H54 (cell line): ENCODE data around the gene FAM98B.
A peak's percentile ranks its signal among the peaks of the same experiment; 100 is the strongest.

Experiments
- DNase-seq: peaks from one replicate; pipeline ENCODE4 v3.0.0; 2011; ENCODE audit warnings: low spot score, mixed read lengths; ENCODE audit not compliant: insufficient read length
- FAIRE-seq: peaks from 3 replicates; lab custom pipeline; 2011; peaks lifted over from hg19 to GRCh38; lab: Jason Lieb, UNC
- POLR2A ChIP-seq: IDR thresholded peaks from 2 replicates; pipeline ENCODE4 v1.6.1; 2011; ENCODE audit warnings: low read depth, mild to moderate bottlenecking, low read length

FAM98B gene

DNA sequence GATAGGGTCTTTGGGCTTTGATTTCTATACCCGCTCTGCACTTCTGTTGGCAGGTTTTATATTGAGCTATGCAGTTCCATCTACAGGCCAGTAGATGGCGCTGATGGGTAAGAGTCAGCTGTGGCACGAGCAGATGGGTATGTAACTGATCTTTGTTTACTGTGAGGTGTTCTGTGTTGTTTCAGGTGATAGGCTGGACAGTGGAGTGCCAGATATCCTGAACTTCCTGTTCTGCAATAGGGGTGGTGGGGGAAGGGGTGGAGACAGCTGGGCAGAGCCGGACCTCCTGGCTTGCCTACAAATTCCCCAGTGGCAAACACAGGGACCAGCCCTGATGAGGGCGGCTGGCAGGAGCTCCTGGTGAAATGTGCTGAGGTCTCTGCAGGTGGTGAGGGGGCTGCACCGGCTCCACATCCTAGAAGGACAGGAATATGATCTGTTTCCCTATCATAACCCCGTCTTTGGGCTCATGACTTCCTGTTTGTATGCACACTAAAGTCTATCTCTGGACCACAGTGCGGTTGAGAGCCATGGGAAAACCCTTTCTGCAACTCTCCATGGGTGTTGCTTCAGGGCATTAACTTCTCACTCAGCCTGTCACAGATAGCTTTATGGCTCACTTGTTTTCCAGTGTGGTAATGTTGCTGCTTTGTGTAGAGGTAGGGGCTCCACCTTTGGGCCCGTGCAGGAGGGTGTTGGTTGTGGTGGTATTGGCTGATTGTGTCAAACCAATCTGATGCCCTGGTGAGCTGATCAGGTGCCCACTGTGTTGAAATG, 13.4 kb upstream of the FAM98B start:
- no peak for TF ChIP-seq POLR2A
- peak; percentile 94 for FAIRE-seq
- DNase-seq: no peak

DNA sequence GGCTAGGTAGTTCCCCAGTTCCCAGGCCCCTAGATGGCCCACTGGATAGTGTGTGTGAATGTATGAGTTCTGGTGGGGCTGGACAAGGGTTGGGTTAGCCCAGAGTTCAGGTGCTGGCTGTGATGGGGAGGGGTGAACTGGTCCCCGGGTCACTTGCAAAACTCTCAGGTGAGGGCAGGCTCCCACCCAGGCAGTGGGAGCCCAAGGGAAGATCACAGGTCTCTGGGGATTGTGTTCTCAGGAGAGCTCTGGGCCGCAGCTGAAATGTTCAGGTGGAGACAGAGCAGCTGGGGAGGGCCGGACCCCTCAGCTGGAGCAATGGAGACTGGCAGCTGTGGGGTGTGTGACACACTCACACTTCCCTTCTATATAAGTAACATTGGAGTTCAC, 12.8 kb upstream of the FAM98B start:
- TF ChIP-seq POLR2A: no peak
- DNase-seq: no peak
- FAIRE-seq: no peak

DNA sequence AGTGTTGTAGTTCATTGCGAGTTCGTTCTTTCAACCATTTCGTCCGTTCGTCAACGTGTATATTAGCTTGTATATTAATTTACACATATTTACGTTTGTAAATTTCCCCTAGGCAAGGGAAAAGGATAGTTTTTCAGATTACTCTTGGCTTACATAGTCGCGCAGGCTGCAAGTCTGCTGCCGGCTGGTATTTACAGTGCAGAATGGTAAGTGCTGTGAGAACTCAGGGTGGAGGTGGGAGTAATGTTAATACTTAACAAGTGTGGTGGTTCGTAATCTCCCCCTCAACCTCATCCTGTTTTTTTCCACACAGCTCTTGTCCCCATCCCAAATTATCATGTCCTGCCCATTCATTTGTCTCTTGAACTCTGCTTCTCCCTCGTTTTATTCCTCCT, 766 bp downstream of the FAM98B start:
- no peak for DNase-seq
- no peak for FAIRE-seq
- TF ChIP-seq POLR2A: no peak

DNA sequence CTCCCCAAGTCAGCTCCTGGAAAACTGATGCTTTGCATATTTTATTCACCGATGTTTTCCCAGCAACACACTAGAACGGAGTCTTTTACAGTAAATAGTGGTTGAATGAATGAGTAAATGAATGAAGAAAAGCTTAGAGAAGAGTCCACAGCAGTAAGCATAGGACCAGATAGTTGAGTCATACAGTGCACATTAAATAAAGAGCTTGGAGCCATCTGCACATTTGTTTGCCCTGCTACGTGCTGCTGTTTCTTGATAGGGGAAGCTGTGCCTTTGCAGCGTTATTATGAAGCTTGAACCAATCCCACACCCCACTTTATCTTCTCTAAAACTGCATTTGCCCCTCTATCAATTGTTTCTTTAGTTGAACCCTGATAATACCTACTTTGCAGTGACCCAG, 1.2 kb downstream of the FAM98B start:
- DNase-seq (no peak), FAIRE-seq (no peak)
- TF ChIP-seq POLR2A: no peak

DNA sequence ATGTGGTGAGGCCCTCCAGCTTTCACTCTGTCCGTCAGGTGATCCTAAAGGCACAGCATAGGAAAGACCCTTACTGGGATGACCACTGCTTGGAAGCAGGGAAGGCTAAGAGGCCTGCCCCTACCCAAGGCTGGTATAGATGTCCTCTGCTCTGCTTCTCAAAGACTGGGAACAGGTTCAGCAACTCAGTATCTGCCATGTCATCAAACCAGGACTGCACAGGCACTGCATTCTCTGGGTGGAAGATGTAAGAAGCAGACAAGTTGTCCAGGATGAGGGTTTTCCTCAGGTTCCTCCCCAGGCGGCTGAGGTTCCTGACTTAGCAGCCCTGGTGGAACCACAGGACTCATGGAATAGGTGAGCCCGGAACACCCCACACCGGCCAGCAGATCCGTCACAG, 4.7 kb downstream of the FAM98B start:
- no peak for DNase-seq
- peak; percentile 89 for FAIRE-seq
- no peak for TF ChIP-seq POLR2A

DNA sequence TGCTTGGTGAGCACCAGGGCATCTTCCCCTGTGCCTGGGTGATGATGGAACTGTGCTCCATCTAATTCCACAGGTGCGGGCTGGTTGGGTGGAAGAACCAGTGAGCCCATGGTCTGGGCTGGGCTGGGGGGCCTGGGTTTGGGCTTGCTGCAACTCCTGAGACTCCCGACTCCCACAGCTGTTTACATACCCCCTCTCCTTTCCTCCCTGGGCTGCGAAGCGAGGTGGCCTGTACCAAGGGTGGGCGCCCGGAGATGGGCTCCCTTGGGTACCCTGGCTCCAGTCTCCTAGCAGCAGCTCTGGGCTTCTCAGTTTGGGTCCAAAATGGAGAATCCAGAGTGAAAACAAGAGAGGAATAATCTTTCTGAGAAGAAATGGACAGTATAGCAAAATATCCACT, 5.6 kb downstream of the FAM98B start:
- FAIRE-seq: no peak
- DNase-seq: no peak
- TF ChIP-seq POLR2A: no peak

DNA sequence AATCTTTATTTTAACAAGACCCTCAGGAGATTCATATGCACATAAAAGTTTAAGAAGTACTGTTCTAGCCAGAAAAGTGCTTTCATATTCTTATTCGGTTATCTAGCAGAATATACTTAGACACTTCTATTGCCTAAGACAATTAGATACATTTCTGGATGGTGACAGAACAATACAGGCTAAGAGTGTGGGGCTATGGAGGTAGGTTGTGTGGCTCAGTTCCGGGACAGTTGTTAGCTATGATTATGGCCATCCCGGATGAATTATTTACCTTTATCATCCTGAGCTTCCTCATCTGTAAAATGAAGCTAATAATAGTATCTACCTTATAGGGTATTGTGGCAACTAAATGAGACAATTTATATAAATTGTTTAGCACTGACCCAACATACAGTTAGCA, 6.6 kb downstream of the FAM98B start:
- DNase-seq (no peak), FAIRE-seq (no peak)
- TF ChIP-seq POLR2A: no peak

DNA sequence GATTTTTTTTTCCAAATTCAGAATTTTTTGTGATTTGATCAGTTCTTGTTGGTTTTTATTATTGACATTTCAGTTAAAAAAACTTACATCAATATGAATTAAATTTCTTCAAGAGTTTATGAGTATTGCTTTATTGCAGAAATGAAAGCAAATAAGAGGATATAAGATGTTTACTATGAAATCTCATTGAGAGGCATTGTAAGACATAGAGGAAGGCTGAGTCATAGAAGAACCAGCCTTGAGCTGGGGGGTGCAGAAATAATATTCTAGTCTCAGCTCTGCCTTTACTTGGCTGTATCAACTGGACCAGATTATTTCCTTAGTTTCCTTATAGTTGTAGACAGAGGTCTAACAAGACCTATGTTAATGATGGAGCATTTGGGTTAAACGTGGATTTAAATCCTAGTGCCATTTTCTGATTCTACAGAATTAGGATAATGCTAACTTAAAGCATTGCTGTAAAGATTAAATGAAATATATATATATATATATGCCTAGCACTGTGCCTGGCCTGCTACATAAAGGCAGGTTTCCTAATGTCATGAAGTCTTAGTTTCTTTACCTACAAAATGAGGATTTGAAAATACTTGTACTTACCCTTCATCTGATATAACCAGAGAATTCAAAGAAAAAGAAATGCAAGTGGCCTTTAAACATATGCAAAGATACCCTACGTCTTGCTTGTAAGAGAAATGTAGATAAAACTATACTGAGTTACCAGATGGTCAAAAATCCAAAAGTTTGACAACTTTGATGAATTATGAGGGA, 7.3 kb downstream of the FAM98B start:
- no peak for TF ChIP-seq POLR2A
- no peak for DNase-seq
- no peak for FAIRE-seq

DNA sequence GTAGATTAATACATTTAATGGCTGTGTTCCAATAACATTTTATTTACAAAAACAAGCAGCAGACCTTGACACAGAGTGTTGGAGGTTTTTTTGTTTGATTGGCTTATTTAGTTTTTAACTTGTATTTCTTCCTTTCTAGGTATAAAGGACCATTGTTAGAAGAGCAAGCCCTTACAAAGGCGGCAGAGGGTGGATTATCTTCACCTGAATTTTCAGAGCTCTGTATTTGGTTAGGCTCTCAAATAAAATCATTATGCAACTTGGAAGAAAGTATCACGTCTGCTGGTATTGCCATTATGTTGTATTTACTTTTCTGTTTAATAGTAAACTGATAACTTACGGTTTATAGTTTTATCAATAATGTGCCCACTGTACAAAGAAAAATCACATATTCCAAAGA, 10.0 kb downstream of the FAM98B start:
- no peak for TF ChIP-seq POLR2A
- DNase-seq (no peak), FAIRE-seq (no peak)

DNA sequence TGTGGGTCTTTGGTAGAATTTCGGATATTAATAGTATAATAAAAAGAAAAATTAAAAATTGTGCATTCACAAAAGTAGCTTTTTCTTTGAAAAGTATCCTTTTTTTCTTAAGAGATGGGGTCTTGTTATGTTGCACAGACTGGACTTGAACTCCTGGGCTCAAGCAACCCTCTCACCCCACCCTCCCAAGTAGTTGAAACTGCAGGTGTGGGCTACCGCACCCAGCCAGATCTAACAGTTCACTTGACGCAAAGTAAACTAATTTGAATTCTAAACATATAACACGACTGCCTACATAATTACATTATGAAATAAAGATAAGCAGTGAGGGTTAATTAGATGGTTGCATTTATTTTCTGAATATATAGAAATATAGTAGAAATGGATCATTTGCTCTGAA, 10.7 kb downstream of the FAM98B start:
- no peak for TF ChIP-seq POLR2A
- no peak for FAIRE-seq
- no peak for DNase-seq

DNA sequence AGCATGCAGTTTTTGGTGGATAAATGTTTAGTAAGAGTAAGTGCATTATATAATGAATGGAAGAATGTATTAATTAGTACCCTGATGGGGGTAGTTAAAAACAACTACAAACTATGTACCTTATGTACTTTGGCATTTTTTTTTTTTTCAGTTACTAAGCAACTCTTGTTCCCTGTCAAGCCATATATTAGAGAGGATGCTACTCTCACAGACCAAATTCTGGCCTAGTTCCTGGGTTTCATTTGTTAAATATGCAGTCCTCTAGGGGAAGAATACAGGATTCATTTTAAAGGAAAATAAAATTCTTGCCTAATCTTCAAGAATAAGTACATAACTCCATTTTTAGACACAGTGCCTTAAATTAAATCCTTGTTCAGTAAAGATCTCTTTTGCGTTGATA, 16.9 kb downstream of the FAM98B start:
- no peak for TF ChIP-seq POLR2A
- no peak for DNase-seq
- FAIRE-seq: no peak

DNA sequence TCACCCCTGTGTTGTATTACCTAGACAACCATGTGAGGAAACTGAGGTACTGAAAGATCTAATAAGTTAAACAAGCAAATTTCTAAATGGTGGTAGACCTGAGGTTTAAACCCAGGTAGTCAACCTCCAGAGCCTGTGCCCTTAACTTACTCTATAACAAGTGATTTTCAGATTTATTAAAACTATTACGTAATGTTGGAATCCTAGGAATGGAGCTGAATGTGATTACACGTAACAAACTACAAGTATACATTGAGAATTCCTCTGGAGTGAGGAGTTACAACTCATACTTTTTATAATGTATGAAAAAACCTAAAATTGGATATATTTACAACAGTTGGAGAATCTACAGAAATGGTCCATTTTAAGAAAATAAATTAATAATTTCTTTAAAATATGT, 18.0 kb downstream of the FAM98B start:
- DNase-seq (no peak), FAIRE-seq (no peak)
- no peak for TF ChIP-seq POLR2A

DNA sequence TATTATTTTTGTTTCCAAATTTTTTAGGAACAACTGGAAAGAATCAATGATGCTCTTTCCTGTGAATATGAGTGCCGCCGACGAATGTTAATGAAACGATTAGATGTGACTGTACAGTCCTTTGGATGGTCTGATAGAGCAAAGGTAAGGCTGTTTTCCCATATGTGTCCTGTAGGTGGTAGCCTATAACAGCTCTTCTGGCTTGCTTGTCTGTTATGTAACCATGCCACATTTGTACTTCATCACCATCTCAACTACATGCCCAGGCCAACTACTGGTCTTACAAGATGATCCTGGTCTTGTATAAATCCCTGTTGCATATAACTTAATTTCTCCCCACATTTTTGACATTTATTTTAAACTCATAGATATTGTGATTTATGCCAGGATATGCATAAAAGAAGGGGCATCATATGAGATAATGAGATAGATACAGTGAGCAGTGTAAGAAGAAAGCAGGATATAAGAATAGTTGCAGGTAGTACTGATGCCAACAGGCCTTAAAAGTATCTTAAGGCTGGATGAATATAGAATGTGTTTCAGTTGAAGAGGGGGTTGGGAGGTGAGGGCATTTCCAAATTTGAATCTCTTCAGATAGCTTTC, 20.3 kb downstream of the FAM98B start:
- FAIRE-seq (peak; percentile 93), DNase-seq (peak; percentile 12)
- no peak for TF ChIP-seq POLR2A

DNA sequence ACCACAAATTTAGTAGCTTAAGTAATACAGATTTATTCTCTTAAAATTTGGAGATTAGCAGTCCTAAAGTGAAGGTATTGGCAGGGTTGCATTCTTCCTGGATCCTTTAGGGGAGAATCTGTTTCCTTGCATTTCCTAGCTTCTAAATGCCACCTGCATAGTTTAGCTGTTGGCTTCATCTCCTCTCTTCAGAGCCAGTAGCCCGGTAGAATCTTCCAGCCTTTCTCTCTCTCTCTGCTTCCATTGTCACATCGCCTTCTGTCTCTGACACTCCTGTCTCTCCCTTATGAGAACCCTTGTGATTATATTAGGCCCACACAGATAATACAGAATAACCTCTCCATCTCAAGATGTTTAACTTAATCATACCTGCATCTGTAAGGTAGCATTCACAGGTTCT, 21.4 kb downstream of the FAM98B start:
- TF ChIP-seq POLR2A: no peak
- DNase-seq (no peak), FAIRE-seq (no peak)
